GM18951 (cell line): ENCODE measurements around the gene TSTD1.
"Not testable (repeated sequence)": the region's sequence is repeated elsewhere in the genome, so short reads cannot be mapped to it uniquely, and the experiment has no call there.

ENCODE experiments used
- POLR2A ChIP-seq: IDR thresholded peaks from 4 replicates; pipeline ENCODE4 v1.6.1; 2011; ENCODE audit warnings: mild to moderate bottlenecking; ENCODE audit not compliant: insufficient read length, insufficient read depth; ENCODE audit errors: extremely low read depth
- in situ Hi-C: fragments of 300-500 bp; cut with MboI; formaldehyde crosslinking; loops from one replicate; pipeline ENCODE4 v1.12.0; 2022; ENCODE audit warnings: low sequenced_read_pairs, mixed read lengths, inconsistent platforms; ENCODE audit not compliant: unreplicated experiment

TSTD1 gene

DNA sequence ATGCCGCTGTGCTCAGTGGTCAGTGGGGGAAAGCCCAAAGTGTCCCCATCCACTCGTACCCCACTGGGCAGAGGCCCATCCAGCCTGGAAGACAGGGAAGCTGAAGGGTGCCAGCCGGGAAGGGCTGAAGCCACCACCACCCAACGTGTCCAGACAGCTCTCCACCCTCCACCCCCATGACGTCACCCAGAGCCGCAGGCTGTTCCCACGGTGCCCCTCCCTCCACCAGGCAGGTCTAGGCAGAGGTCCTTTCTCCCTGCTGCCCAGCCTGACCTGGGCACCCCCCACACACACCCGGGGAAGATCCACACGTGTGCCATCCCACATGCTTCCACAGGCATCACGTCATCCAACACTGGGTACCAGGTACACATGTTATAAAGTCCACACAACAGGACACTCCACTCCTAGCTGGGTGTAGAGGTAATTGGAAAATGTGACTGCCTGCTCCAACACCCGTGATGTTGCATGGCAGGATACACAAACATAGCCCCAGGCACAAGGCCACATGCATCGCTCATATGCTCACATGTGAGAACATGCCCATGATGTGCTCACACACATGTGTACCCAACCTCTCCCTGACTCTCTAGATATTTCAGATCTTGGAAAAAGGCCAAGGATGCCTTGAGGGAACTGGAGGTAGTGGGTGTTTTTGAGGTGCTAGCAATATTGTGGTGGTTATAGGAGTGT is 36.1 kb upstream of the TSTD1 start:
- no peak for TF ChIP-seq POLR2A
- in situ Hi-C loops, result no loop called here

DNA sequence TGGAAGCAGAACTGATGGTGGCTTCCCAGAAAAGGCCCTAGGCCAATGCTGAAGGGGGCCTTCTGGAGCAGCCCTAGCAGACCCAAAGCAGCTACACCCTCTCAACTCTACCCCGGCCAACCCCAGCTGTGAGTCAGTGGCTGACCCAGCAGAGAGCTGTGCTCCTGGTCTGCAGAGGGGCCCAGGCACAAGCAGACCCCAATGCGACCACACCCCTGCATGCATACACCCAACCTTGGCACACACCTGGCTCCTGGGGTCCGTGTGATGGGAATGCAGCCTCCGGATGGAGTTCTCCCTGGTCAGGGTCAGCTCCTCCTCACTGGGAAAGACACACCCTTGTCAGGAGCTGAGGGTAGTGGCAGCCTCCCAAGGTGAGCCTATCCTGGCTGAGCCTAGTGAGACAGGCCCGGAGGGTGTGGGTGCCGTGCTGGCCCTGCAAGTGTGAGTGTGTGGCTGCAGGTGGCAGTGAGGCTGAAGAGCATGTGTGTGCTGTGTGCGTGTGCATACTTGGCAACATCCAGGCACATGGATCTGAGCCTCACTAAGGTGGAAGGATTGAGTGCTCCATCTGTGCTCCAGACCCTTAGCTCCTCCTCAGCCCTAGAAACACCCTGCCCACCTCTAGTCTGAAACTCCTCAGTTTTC is 34.8 kb upstream of the TSTD1 start:
- in situ Hi-C loops, result no loop called here
- no peak for TF ChIP-seq POLR2A

DNA sequence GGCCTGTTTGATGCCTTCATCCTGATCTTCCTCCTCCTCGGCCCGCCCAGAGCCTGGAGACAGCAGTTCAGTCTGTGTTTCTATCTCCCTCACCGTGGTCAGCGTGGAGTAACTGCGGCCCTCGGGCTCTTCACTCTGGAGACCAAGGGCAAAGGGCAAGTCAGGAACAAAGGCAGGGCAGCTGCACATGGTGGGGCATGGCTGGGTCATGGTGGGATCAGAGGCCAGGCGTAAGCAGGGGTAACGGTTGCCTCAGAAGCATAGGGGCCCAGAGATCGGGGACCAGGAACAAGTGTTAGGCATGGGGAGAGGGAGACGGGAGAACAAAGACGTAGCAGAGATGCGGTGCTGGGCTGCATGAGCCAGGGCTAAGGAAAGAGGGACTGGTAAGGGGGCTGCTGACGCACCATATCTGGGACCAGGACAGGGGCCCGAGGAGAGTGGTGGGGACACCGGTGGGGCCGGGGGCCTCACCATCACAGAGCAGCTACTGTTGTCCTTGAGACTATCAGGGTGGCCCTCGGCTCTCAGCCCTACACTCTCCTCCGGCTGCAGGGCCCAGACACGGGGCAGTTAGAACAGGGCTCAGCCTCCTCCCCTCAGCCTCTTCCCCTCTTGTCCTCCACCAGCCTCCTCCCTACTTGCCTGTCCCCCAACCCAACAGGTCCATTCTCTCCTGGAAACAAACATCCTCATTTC is 34.1 kb upstream of the TSTD1 start:
- TF ChIP-seq POLR2A, result no peak
- in situ Hi-C loops, result no loop called here

DNA sequence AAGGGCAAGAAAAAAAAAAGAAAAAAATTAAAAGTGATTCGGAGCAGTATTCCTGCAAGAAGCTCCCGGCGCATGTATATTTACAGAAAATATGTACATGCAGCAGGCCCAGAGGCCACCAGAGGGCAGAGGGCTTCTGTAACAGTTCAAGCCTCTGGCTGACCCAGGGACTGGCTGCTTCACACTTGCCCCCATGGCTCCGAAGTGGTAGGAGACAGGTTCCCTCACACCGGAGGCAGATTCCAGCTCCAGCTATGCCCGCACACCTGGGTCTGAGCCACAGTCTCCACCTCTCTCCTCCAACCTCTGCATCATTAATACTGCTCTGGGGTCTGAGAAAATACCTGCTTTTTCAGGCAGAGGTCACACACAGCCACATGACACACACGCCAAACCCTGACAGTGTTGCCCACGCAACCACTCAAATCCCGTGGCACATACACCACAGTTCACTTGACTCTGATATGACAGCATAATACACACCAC is 33.2 kb upstream of the TSTD1 start:
- in situ Hi-C loops, result no loop called here

DNA sequence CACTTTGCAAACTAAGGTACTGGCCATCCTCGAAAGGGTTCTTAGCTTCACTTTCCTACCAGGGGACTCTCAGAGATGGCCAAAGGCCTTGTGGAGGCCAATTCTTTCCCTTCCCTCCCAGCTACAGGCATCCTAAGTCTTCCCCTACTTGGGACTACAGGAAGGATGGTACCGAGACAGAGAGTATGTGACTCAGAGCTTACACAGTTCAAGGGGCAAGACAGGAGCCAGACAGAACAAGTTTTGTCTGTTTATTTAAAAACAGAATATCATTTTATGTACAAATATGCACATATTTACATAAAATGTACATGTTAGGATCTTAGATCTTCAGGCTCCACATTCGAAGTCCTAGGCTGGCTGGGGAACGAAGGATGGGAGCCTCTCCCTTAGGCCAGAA is 32.0 kb upstream of the TSTD1 start:
- TF ChIP-seq POLR2A, result no peak
- in situ Hi-C loops, result no loop called here

More for the DNA sequence above, 33.2 kb upstream of the TSTD1 start:
- TF ChIP-seq POLR2A, result no peak

DNA sequence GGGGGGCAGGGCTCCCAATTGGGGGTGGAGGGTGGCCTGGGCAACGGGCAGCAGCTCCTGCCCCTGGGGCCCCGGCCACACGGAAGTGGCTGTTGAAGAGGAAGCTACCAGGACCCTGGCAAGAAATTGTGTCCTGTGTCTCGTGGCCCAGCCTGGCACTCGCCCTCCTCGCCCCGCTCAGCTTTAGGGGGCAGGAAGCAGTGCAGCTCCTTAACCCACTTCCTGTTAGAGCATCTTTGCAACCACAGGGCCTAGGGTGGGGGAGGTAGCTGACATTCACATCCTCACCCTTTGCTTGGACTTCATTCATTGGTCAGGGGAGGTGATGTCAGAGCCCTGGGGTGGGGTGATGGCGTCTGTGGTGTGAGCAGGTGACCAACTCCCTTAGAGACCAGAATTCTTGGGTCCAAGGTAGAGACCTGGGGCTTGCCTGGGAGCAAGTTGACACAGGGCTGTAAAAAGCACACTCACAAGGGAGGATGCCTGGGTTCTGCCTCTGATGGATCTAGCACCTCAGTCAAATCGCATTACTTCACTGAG is 31.0 kb upstream of the TSTD1 start, which contains the start of gene ARHGAP30:
Gene ARHGAP30, minus strand, starts transcription at position 161 of the 540 bp plus-strand sequence. CDS start 267 bp downstream, outside the sequence.
- in situ Hi-C loops, result no loop called here

DNA sequence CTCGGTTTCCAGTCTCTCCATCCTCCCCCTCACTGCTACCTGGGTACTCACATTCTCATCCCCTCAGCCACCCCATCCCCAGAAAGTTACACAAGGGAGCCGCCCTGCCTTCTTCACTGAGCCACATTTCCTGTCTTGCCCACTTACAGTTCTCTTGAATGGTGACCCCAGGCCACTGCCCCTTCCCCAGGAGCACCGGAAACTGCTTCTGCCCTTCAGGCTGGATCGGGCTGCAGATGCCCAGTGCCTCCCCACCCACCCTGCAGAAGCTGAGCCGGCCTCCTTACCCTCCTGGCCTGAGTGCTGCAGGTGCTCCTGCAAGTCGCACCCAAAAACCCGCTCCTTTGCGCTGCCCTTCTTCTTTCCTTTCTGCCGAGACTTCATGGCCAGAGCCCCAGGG is 30.5 kb upstream of the TSTD1 start:
- TF ChIP-seq POLR2A, result no peak
- in situ Hi-C loops, result no loop called here

More for the DNA sequence above, 31.0 kb upstream of the TSTD1 start, which contains the start of gene ARHGAP30:
- peak; percentile 83 for TF ChIP-seq POLR2A

DNA sequence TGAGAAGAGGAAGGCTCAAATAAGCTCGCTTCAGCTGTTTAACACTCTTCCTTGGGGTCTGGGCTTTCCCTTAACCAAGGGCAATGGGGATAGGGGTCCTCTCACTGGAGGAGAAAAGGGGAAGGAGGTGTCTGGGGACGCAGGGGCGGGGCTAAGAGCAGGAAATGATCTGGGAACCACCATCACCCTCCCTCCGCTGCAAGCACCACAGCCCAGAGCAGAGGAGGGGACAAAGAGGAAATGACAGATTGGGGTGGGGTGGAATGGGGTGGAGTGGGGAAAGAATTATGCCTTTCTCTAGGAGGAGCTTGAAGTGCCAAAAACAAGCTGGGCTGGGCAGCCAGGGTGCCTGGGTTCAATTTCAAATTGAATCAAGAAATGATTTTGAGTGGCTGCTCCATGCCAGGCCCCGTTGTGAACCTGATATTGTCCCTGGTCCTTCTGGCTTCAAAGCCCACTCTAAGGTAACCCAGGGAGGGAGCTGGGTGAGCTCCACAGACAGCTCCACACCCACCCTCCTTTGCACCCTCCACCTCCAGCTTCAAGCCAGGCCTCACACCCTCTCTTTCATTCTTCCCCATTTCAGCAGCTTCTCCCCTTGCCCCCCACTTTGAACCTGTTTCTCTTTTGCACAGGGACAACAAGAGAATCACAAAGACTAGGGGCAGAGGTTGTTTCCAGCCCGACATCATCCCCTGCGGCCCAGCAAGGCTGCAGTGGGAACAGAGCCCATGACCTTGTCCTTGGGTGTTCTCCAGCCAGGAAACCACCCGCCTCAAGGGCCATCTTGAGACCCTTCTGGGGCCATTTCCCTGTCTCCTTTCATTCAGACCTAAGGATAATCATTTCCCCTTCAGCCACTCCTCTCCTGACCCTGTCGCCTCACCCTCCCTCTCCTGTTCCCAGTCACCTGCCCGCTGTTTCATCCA is 29.8 kb upstream of the TSTD1 start:
- TF ChIP-seq POLR2A, result no peak
- in situ Hi-C loops, result no loop called here

DNA sequence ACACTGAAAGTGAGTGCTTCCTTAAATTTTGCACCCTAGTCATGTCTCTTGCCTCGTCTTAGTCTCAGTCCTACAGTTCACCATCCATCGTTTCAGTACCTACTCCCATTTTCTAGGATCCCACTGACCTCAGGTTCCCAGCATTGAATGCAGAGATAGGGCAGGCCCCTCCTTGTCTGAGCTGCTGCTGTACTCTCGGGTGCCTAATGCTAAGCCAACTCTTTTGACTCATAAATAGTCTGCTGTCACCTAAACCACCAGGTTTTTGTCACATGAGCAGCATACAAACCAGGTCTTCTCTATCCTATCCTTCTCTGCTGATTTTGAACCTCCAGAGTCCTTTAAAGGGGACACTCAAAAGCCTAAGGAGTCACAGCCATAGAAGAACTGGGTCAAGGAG is 27.9 kb upstream of the TSTD1 start:
- TF ChIP-seq POLR2A, result no peak
- in situ Hi-C loops, result no loop called here

DNA sequence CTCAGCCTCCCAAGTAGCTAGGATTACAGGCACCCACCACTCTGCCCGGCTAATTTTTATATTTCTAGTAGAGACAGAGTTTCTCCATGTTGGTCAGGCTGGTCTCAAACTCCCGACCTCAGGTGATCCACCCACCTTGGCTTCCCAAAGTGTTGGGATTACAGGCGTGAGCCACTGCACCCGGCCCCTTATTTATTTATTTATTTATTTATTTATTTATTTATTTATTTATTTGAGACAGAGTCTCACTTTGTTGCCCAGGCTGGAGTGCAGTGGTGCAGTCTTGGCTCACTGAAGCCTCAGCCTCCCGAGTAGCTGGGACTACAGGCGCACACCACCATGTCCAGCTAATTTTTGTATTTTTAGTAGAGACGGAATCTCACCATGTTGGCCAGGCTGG is 26.9 kb upstream of the TSTD1 start:
- in situ Hi-C loops, result not testable (repeated sequence)

DNA sequence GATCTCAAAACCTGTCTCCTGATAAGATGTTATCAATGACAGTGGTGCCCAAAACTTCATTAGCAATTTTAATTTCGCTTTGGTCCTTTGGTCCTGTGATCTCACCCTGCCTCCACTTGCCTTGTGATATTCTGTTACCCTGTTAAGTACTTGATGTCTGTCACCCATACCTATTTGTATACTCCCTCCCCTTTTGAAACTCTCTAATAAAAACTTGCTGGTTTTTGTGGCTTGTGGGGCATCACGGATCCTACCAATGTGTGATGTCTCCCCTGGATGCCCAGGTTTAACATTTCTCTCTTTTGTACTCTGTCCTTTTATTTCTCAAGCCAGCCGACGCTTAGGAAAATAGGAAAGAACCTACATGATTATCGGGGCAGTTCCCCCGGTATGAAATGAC is 25.2 kb upstream of the TSTD1 start:
- in situ Hi-C loops, result not testable (repeated sequence)

DNA sequence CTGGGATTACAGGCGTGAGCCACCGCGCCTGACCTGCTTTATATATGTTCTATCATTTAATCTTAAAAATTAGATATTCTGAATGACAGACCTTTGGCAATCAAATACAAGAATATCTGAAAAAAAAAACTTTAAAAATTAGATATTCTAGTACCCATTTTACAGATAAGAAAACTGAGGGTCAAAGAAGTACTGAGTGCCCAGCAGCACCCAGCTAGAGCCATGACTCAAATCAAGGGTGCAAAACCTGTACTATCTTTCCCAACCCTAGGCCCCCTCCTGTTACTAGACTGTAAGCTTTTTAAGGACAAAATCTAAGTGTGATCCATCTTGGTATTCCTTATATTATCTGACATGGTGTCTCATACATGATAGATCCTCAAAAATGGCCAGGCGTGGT is 22.7 kb upstream of the TSTD1 start:
- in situ Hi-C loops, result no loop called here
- TF ChIP-seq POLR2A, result no peak

DNA sequence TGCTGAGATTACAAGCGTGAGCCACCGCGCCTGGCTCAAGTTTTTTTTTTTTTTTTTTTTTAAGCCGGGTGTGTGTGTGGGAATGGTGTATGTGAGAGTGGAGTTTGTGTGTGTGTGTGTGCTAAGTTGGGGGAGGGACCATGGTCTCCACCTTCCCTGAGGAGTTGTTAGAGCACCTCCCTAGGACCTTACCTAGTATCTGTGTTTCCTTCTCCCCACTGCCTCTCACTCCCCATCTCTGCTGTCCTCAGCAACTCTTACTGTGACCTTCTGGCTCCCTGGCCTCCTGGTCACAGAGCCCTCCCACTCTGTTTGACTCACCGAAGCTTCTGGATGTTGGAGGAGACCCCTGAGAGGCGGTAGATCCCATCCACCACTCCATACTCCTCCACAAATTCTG is 20.5 kb upstream of the TSTD1 start:
- no peak for TF ChIP-seq POLR2A

More for the DNA sequence above, 20.5 kb upstream of the TSTD1 start:
- in situ Hi-C loops, result no loop called here
